ENCODE measurements around the gene ADI1. TPM values are rescaled to one million over a fixed set of nuclear protein-coding genes. Genes with fewer than 3 reads are reported as not detected.

The ADI1 gene
- total RNA-seq, 1 donor from 2014 or later = 41.6 TPM

DNA sequence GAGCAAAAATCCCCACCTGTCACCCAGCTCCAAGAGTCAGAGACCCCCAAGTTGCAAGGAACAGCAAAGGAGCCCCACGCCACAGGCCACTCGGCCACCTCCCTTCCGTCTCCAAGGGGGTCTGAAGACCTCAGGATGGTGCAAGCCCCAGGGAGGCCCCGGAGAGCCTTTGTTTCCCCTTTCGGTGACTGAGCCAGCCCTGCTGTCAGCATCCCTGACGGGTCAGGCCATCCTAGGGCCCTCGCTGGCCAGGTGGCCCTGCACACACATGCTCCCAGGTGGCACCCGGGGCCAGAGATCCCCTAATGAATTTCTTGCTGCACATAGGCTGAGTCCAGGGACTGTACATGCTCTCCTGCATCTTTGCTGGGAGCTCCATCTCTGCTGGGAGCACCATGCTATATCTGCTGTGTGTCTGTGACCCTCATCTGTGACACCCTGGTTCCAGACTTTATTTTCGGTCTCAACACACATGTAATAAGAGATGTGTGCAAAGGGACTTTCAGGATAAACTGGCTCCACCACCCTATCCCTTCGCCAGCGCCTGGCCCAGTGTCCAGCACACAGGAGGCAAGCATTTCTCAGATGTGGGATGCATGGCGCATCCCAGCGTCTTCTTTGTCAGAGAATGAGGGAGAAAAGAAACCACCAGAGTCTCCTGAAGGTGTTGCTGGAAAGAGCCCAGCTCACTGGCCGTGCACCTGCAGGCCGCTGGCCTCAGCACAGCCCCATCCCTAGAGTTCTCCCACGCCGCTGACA is 27.4 kb downstream of the ADI1 start:
- DNase-seq (ENCODE audit: low read depth) (no peak), FAIRE-seq (no peak)
- no peak overlapping the region for H3K27ac Mint-ChIP-seq (ENCODE audit: unreplicated experiment)

DNA sequence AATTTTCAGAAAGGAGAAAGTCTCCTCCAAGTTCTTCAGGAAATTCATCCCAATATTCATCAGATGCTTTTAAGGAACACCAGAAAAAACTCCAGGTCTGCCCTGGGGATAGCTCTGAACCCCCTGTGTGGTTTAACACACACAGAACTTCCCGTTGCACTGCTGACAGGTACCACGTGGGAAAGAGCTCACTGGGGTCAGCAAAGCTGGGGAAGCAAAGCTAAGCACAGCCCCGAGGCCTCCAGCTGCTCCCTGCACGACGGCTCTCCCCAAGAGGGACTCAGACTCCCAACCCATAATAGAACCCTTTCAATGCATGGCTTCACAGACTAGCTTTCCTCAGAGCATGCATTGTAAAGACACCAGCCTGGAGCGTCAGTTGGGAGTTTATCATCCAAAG is 28.0 kb downstream of the ADI1 start:
- Mint-ChIP-seq H3K9me3 (ENCODE audit: unreplicated experiment) (no peaks in the 10 kb centered on the region), H3K27me3 (ENCODE audit: low read depth, unreplicated experiment) (no peaks in the 10 kb centered on the region), H3K4me3 (ENCODE audit: unreplicated experiment) (no peak overlapping the region), H3K4me1 (ENCODE audit: low read depth, unreplicated experiment) (peaks cover 11% of the 10 kb centered on the region), H3K36me3 (ENCODE audit: low read depth, unreplicated experiment) (peaks cover 6% of the 10 kb centered on the region), H3K27ac (ENCODE audit: unreplicated experiment) (no peak overlapping the region)
- no peak for DNase-seq (ENCODE audit: low read depth)
- no peak overlapping the region for H2AFZ ChIP-seq (ENCODE audit: low read depth, low read length)
- H3K9me3 ChIP-seq (ENCODE audit: insufficient read depth, low read depth, low read length) = no peaks in the 10 kb centered on the region
- peaks cover 11% of the 10 kb centered on the region for H3K4me1 ChIP-seq (ENCODE audit: insufficient read depth, low read length)
- no peak overlapping the region for H3K4me3 ChIP-seq (ENCODE audit: insufficient read depth, low read depth, low read length)
- no peaks in the 10 kb centered on the region for H4K20me1 ChIP-seq (ENCODE audit: insufficient read depth, low read length)
- no peak overlapping the region for H3K27ac ChIP-seq (ENCODE audit: low read depth, low read length)
- FAIRE-seq = no peak
- H3K4me2 ChIP-seq (ENCODE audit: low read length) = no peak overlapping the region
- H3K27me3 ChIP-seq (ENCODE audit: insufficient read depth, low read length) = no peaks in the 10 kb centered on the region
- no peaks in the 10 kb centered on the region for H3K79me2 ChIP-seq (ENCODE audit: insufficient read depth, low read length)
- no peak overlapping the region for H3K9ac ChIP-seq (ENCODE audit: low read length)
- H3K36me3 ChIP-seq (ENCODE audit: insufficient read depth, low read length) = no peaks in the 10 kb centered on the region
- TF ChIP-seq, protein P1, sequence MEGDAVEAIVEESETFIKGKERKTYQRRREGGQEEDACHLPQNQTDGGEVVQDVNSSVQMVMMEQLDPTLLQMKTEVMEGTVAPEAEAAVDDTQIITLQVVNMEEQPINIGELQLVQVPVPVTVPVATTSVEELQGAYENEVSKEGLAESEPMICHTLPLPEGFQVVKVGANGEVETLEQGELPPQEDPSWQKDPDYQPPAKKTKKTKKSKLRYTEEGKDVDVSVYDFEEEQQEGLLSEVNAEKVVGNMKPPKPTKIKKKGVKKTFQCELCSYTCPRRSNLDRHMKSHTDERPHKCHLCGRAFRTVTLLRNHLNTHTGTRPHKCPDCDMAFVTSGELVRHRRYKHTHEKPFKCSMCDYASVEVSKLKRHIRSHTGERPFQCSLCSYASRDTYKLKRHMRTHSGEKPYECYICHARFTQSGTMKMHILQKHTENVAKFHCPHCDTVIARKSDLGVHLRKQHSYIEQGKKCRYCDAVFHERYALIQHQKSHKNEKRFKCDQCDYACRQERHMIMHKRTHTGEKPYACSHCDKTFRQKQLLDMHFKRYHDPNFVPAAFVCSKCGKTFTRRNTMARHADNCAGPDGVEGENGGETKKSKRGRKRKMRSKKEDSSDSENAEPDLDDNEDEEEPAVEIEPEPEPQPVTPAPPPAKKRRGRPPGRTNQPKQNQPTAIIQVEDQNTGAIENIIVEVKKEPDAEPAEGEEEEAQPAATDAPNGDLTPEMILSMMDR (IDR thresholded peaks at IDR 0.05; ENCODE audit: insufficient read depth, low read depth, low read length) = no peak
- no peak for TF ChIP-seq EZH2 (IDR thresholded peaks at IDR 0.05; ENCODE audit: insufficient read depth, low read length)

More for the DNA sequence above, 27.4 kb downstream of the ADI1 start:
- Mint-ChIP-seq H3K4me3 (ENCODE audit: unreplicated experiment) (no peak overlapping the region), H3K9me3 (ENCODE audit: unreplicated experiment) (no peaks in the 10 kb centered on the region), H3K4me1 (ENCODE audit: low read depth, unreplicated experiment) (peaks cover 11% of the 10 kb centered on the region), H3K27me3 (ENCODE audit: low read depth, unreplicated experiment) (no peaks in the 10 kb centered on the region), H3K36me3 (ENCODE audit: low read depth, unreplicated experiment) (peaks cover 8% of the 10 kb centered on the region)
- no peaks in the 10 kb centered on the region for H3K27me3 ChIP-seq (ENCODE audit: insufficient read depth, low read length)
- no peak overlapping the region for H2AFZ ChIP-seq (ENCODE audit: low read depth, low read length)
- no peak overlapping the region for H3K9ac ChIP-seq (ENCODE audit: low read length)
- no peak for TF ChIP-seq EZH2 (IDR thresholded peaks at IDR 0.05; ENCODE audit: insufficient read depth, low read length)
- TF ChIP-seq, protein P1 (IDR thresholded peaks at IDR 0.05; ENCODE audit: insufficient read depth, low read depth, low read length) = no peak
- no peaks in the 10 kb centered on the region for H3K9me3 ChIP-seq (ENCODE audit: insufficient read depth, low read depth, low read length)
- H3K4me2 ChIP-seq (ENCODE audit: low read length) = no peak overlapping the region
- H3K4me1 ChIP-seq (ENCODE audit: insufficient read depth, low read length) = peaks cover 11% of the 10 kb centered on the region
- no peak overlapping the region for H3K4me3 ChIP-seq (ENCODE audit: insufficient read depth, low read depth, low read length)
- H3K36me3 ChIP-seq (ENCODE audit: insufficient read depth, low read length) = peaks cover under 1% of the 10 kb centered on the region
- H3K79me2 ChIP-seq (ENCODE audit: insufficient read depth, low read length) = no peaks in the 10 kb centered on the region
- no peak overlapping the region for H3K27ac ChIP-seq (ENCODE audit: low read depth, low read length)
- H4K20me1 ChIP-seq (ENCODE audit: insufficient read depth, low read length) = no peaks in the 10 kb centered on the region

All from astrocyte (in vitro differentiated cells and primary cell).